AG04450 (cell line): Measurements from ENCODE around the gene DDX54. TPM values are rescaled to one million over a fixed set of nuclear protein-coding genes. Genes with fewer than 3 reads are reported as not detected.

Experiments used
- CTCF ChIA-PET: fragments of 300-600, 350-600 bp; formaldehyde crosslinking; extraction: SDS; loops from one replicate; lab custom pipeline; 2022; ENCODE audit warnings: antibody characterized with exemption, inconsistent platforms; lab: Charles Lee
- POLR2A ChIA-PET: fragments of 350-600 bp; formaldehyde crosslinking; extraction: SDS; loops from one replicate; lab custom pipeline; 2021; ENCODE audit warnings: antibody characterized with exemption, inconsistent platforms; lab: Yijun Ruan, JAX
- DNase-seq: peaks from one replicate; pipeline ENCODE4 v3.0.0-alpha.2; 2011; ENCODE audit warnings: low read depth, low spot score
- H3K27ac ChIP-seq: one replicate; pipeline ENCODE4 v1.5.1; 2012; ENCODE audit warnings: low read depth, low read length, control low read depth
- H3K27me3 ChIP-seq: one replicate; pipeline ENCODE4 v1.6.0; 2012; ENCODE audit warnings: low read length; ENCODE audit not compliant: control insufficient read depth, insufficient read depth
- H3K4me3 ChIP-seq: 2 replicates; pipeline ENCODE4 v1.5.1; 2011; ENCODE audit warnings: mild to moderate bottlenecking, low read depth, low read length, control low read depth
- H3K9me3 ChIP-seq: 2 replicates; pipeline ENCODE4 v1.5.1; 2012; ENCODE audit warnings: low read length; ENCODE audit not compliant: control insufficient read depth, insufficient read depth
- CTCF ChIP-seq: IDR thresholded peaks from 2 replicates; pipeline ENCODE4 v1.5.1; 2011; ENCODE audit warnings: low read depth, low read length, control low read depth, inconsistent platforms
- polyA plus RNA-seq: library from polyadenylated mRNA; depleted of rRNA; stranded (reverse); fragments of >200 nt; gene quantifications from 2 replicates; pipeline ENCODE4 v1.2.3, GENCODE V29; 2011

Gene DDX54
- polyA plus RNA-seq, 1 experiment = 26.9 TPM

- H3K9me3 ChIP-seq = no peaks in the 10 kb centered on the region
- H3K27ac ChIP-seq = no peak overlapping the region
- POLR2A ChIA-PET = no interaction called here
- no peak for DNase-seq
- CTCF ChIA-PET = interaction anchor here (0.9 kb wide), 1 partner anchor 225 kb away, joined by 3 read pairs; no protein-coding TSS in a partner anchor
- TF ChIP-seq CTCF = no peak
- H3K27me3 ChIP-seq = no peaks in the 10 kb centered on the region
- H3K4me3 ChIP-seq = no peak overlapping the region
These were observed 14.9 kb upstream of the DDX54 start for GRCh38 chr12:113200021-113200797.

- no peak overlapping the region for H3K27ac ChIP-seq
- H3K9me3 ChIP-seq = no peaks in the 10 kb centered on the region
- no peaks in the 10 kb centered on the region for H3K27me3 ChIP-seq
- POLR2A ChIA-PET = no interaction called here
- no peak for TF ChIP-seq CTCF
- H3K4me3 ChIP-seq = no peak overlapping the region
- DNase-seq = no peak
- CTCF ChIA-PET = interaction anchor here (0.5 to 2.6 kb wide), 2 partner anchors 127 to 227 kb away, joined by 3 to 15 read pairs; no protein-coding TSS in a partner anchor
These were observed 13.0 kb upstream of the DDX54 start for GRCh38 chr12:113198296-113198695.

- Histone ChIP-seq H3K9me3 (no peaks in the 10 kb centered on the region), H3K4me3 (no peak overlapping the region), H3K27ac (no peak overlapping the region), H3K27me3 (no peaks in the 10 kb centered on the region)
- ChIA-PET CTCF (interaction anchor here (0.5 to 2.6 kb wide), 33 partner anchors 8 to 707 kb away, joined by 3 to 15 read pairs (median 4); partner anchors contain the start of gene SLC8B1), POLR2A (no interaction called here)
- no peak for TF ChIP-seq CTCF
- no peak for DNase-seq
These were observed 12.3 kb upstream of the DDX54 start for GRCh38 chr12:113197518-113198077.

- POLR2A ChIA-PET = no interaction called here
- no peak for DNase-seq
- Histone ChIP-seq H3K27me3 (no peaks in the 10 kb centered on the region), H3K4me3 (no peak overlapping the region), H3K9me3 (no peaks in the 10 kb centered on the region), H3K27ac (no peak overlapping the region)
- peak; percentile 80 for TF ChIP-seq CTCF
- CTCF ChIA-PET = interaction anchor here (0.5 to 2.6 kb wide), 32 partner anchors 8 to 707 kb away, joined by 3 to 15 read pairs (median 4); partner anchors contain the start of gene SLC8B1
These were observed 11.7 kb upstream of the DDX54 start for GRCh38 chr12:113196990-113197389.

GRCh38 chr12:113196582-113196981 lies 11.3 kb upstream of the DDX54 start:
- no peaks in the 10 kb centered on the region for H3K9me3 ChIP-seq
- CTCF ChIA-PET = interaction anchor here (0.8 to 2.6 kb wide), 10 partner anchors 9 to 228 kb away, joined by 3 to 15 read pairs (median 4); no protein-coding TSS in a partner anchor
- H3K27me3 ChIP-seq = no peaks in the 10 kb centered on the region
- H3K27ac ChIP-seq = no peak overlapping the region
- DNase-seq = no peak
- H3K4me3 ChIP-seq = no peak overlapping the region
- POLR2A ChIA-PET = no interaction called here
- TF ChIP-seq CTCF = no peak
